Measurements from ENCODE around the gene GAS2L2. TPM values are rescaled to one million over a fixed set of nuclear protein-coding genes. Genes with fewer than 3 reads are reported as not detected.
"Not testable (repeated sequence)": the region's sequence is repeated elsewhere in the genome, so short reads cannot be mapped to it uniquely, and the experiment has no call there.

GAS2L2 gene
- total RNA-seq, 1 donor from 2014 or later: not detected

DNA sequence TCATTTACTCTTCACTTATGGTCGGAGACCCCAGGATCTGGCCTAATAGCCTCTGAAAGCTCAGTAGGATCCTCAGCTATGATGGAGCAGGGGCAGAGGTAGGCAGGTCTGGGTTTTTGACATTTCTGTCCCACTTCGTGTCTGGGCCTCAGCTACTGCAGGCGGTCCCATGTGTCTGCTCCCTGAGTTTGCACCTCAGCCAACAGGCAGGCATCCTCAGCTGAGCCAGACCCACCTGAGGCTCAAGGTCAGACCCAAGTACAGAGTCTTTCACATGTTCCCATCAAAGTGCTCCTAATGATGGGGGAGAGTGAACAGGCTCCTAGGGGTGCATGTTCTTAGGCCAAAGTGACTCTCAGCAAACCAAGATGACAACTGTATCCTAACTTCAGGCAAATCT is 24.5 kb downstream of the GAS2L2 start:
- DNase-seq (ENCODE audit: low spot score): no peak

DNA sequence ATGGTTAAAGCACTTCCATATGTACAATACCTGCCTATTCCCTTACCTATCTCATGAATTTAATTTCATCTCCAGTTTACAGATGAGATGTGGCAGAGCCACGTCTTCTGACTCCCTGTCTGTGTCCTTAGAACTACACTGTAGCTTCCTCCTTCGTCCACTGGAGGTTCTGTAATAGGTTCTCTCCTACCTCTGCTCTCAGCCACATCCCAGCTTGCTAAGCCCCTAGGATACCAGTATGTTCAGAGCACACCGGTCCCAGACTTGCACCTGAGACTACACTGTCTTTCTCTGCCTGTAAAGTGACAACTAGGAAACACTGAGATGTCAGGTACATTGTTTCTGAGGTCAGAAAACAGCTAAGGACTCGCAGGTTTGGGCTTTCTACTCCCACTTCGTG is 25.4 kb downstream of the GAS2L2 start:
- DNase-seq (ENCODE audit: low spot score): no peak

DNA sequence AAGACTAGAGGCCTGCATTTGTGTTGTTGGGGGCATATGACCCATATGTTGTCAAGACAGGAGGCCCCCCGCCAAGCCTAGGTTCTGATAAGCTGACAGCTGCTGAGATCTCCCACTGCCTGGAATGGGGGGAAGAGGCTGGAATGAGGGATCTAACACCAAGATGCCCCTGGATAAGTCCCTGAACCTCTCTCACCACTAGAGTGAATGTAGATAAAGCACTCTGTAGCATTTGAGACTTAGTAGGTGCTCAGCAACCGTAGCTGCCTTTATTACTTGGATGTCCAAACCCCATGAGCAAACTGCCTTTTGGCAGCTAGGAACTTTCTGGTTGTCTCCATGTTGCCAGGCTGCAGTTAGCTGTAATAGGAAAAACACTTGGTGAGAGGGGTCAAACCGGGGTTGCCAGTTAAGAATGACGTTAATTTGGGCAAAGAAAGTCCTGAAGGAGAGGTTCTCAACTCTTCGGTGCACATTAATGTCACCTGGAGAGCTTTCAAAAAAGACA is 26.0 kb downstream of the GAS2L2 start:
- no peak for DNase-seq (ENCODE audit: low spot score)

DNA sequence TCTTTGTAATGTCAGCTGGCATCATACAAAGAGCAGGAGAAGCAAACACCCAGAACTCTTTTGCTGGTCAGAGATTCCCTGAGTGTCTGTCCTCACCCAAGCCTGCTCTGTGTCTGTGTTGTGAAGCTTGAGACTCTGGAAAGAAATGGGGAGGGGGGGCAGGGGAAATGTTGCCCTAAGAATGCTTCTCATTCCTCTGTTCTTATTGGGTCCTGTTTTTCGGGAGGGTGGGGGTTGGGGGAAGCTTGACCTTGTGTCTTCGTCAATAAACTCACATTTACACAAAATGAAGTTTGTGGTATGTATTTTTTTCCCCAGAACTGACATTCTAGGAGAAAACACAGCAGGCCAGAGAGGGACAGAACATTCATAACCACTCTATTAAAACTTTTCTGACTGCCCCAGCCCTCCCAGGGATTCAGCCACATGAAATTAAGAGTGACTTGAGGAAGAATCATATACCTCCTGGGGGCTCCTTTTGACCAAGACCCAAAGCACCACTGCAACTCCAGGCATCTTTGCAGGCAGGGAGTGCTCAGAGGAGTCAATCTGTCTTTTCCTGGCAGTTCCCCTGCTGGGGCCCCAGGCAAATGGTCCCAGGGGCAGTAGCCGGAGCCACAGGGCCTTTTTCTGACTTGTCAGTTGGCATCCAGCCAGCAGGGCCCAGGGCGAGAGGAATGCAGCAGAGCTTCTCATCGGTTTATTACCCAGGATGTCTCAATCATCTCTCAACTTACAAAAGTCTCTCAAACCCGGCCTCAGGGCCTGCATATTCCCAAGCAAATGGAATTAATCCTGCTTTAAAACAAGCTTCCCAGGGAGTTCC is 26.7 kb downstream of the GAS2L2 start:
- DNase-seq (ENCODE audit: low spot score): no peak

DNA sequence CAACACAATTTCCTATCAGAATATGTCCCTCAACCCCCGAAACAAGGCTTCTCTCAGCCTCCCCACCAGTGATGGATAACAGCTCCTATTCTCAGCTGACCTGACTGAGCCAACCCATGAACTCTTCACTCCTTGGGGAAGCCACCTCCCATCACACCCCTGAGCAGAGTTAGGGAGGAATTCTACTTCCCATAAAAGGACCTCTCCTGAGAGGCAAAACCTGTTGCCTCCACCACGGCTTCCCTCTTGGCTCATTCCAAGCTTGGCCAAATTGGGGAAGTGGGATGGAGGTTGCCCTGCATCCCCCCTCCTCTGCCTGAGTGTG is 27.3 kb downstream of the GAS2L2 start:
- DNase-seq (ENCODE audit: low spot score): no peak

- no peak for DNase-seq (ENCODE audit: low spot score)
Measured at GRCh38 chr17:35725058-35725457, 28.0 kb downstream of the GAS2L2 start.

- no peak for DNase-seq (ENCODE audit: low spot score)
Measured at GRCh38 chr17:35723735-35724134, 29.3 kb downstream of the GAS2L2 start.

DNA sequence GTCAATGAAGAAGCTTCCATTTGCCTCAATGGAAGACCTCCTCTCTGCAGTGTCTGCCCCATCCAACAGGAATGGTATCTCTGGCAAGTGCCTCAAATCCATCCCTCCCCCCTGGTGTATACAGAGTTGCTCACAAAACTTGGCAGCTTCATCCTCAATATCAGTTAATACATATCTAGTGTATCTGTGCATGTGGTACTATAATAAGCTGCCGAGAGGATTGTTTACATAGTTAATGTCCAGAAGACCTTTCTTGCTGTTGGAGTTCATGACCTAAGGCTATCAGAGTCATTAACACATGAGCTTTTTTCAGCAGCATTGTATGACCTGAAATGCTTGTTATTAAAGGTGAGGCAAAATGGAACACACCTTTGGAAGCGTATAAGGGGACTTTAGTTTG is 35.6 kb downstream of the GAS2L2 start:
- DNase-seq (ENCODE audit: low spot score): no peak

- no peak for DNase-seq (ENCODE audit: low spot score)
Measured at GRCh38 chr17:35716897-35717465, 36.1 kb downstream of the GAS2L2 start.

- DNase-seq (ENCODE audit: low spot score): no peak
Measured at GRCh38 chr17:35716173-35716572, 36.9 kb downstream of the GAS2L2 start.

DNA sequence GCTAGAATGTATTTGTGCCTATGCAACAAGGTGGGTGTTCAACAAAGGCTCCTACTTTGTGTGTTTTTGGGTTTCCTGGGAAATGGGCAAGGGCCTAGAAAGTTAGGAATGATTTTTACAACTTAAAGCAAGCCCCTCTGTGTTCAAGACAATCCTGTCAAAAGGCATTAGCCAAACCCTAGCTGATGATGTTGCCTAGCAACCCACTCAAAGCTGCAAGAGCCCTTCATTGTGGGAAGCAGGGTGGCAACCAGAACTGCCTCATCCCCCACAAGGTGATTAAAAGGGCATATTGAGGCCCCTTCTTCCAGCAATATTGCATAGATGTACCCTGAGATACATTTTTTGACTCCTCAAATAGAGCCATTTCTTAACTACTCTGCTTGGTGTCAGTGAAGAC is 37.6 kb downstream of the GAS2L2 start:
- DNase-seq (ENCODE audit: low spot score): no peak

GRCh38 chr17:35714988-35715387 is 38.1 kb downstream of the GAS2L2 start:
- no peak for DNase-seq (ENCODE audit: low spot score)

GRCh38 chr17:35713069-35713728 is 39.8 kb downstream of the GAS2L2 start:
- DNase-seq (ENCODE audit: low spot score): peak; percentile 79

- DNase-seq (ENCODE audit: low spot score): no peak
Measured at GRCh38 chr17:35710950-35711349, 42.1 kb downstream of the GAS2L2 start.

- no peak for DNase-seq (ENCODE audit: low spot score)
Measured at GRCh38 chr17:35709874-35710273, 43.2 kb downstream of the GAS2L2 start.

DNA sequence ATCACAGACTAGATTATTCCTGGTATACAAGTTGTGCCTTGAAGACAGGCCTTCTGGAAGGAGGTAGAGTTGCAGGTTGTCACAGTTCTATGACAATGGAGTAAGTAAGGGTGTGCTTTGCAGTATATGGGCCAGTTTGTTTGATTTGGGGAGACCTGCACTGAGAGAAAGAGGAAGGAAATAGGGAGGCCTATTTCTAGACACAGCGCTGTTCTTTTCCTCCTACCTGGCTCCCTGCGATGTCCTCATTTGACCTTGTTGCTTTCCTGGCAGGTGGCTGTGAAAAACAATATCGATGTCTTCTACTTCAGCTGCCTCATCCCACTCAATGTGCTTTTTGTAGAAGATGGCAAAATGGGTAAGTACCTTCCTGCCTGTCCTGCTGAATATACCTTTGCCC is 44.1 kb downstream of the GAS2L2 start:
- DNase-seq (ENCODE audit: low spot score): no peak

GRCh38 chr17:35708149-35708548 is 44.9 kb downstream of the GAS2L2 start:
- no peak for DNase-seq (ENCODE audit: low spot score)

DNA sequence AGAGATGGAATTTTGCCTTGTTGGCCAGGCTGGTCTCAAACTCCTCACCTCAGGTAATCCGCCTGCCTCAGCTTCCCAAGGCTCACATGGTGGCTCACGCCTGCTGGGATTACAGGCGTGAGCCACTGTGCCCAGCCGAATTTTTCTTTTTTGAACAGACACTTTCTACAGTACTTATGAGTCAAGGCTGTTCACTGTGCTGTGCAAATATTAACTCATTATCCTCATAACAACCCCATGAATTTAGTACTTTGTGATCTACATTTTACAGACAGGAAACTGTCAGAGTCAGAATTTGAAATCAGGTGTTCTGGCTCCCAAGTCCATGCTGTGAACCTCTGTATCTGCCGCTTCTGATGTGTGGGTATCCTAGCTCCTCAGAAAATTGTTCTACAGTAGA is 47.3 kb downstream of the GAS2L2 start:
- no peak for DNase-seq (ENCODE audit: low spot score)

GRCh38 chr17:35705230-35705629 is 47.8 kb downstream of the GAS2L2 start:
- DNase-seq (ENCODE audit: low spot score): no peak

GRCh38 chr17:35703308-35703707 is 49.7 kb downstream of the GAS2L2 start:
- not testable (repeated sequence) for DNase-seq (ENCODE audit: low spot score)

DNA sequence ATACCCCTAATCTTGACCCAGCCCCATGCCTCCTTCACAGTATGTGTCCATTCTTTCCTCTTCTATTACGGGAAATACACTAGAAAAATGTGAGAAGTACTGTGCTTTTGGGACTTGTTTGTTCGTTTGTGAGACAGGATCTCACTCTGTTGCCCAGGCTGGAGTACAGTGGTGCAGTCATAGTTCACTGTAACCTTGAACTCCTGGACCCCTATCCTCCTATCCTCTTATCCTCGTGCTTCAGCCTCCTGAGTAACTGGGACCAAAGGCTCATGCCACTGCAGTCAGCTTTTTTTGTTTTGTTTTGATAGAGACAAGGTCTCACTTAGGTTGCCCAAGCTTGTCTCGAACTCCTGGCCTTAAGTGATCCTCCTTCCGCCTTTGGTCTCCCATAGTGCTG is 51.5 kb downstream of the GAS2L2 start:
- no peak for DNase-seq (ENCODE audit: low spot score)

GRCh38 chr17:35700150-35700549 is 52.9 kb downstream of the GAS2L2 start:
- DNase-seq (ENCODE audit: low spot score): peak; percentile 12

- no peak for DNase-seq (ENCODE audit: low spot score)
Measured at GRCh38 chr17:35698800-35699199, 54.2 kb downstream of the GAS2L2 start.

All from mucosa of gallbladder (tissue), 1 donor.